Right lobe of liver (tissue), 4 donors: ENCODE measurements around the gene ZNF628.

Experiments
- CTCF ChIP-seq, 4 donors: fragments of 200-600 bp in 3 of 4; fragments of 450-650 bp in 1 of 4; IDR thresholded peaks; one replicate each; pipeline versions ENCODE4 v1.5.1 to v1.8.0; 2016 to 2022; ENCODE audit warnings: antibody characterized with exemption in 4 of 4, mild to moderate bottlenecking in 2 of 4
- POLR2A ChIP-seq: fragments of 450-650 bp; IDR thresholded peaks from one replicate; pipeline ENCODE4 v1.6.1; 2017; ENCODE audit warnings: antibody characterized with exemption, mild to moderate bottlenecking
- donor health status: DM: no; HTN: no; CAD: no.
- donor health status: DM: no; HTN: no; CAD: no.
- donor health status: DM: no; HTN: yes; CAD: no.

- peak; percentile 93 for TF ChIP-seq POLR2A
- TF ChIP-seq CTCF (IDR thresholded peaks at IDR 0.05) = peak in 1 of 4 donors; percentile 15
Measured at GRCh38 chr19:55461259-55461973, 15.0 kb upstream of the ZNF628 start, which contains the start of gene ISOC2.
